GM20000 (cell line): Measurements from ENCODE around the gene ZCRB1.

Experiments used
- DNase-seq: peaks from one replicate; pipeline ENCODE4 v3.0.0; 2012; ENCODE audit warnings: low spot score
- CTCF ChIP-seq: IDR thresholded peaks from 2 replicates; pipeline ENCODE4 v1.5.1; 2012; ENCODE audit warnings: mild to moderate bottlenecking, control low read depth; ENCODE audit errors: extremely low read depth, missing control alignments

Gene ZCRB1

DNA sequence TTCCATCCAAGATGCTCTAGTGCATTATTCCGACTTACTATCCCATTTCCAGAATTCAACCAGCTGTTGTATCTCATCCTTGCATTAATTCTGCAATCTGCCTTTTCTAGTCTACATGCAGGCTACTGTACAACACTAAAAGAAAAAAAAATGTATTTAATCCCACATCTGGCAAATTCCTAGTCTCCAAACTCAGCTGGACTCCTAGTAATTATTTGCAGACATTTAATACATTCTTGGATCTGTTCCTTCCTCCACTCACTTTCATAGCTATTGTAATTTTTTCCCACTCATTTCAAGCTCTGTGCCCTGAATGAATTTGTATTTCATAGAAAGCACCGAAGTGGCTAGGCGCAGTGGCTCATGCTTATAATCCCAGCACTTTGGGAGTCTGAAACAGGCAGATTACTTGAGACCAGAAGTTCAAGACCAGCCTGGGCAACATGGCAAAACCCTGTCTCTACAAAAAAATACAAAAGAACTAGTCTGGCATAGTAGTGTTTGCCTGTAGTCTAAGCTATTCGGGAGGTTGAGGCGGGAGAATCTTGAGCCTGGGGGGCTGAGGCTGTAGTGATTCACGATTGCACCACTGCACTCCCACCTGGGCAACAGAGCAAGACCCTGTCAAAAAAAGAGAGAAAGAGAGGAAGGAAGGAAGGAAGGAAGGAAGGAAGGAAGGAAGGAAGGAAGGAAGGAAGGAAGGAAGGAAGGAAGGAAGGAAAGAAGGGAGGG lies 48.3 kb downstream of the ZCRB1 start:
- no peak for DNase-seq

GRCh38 chr12:42275499-42275898 lies 50.4 kb downstream of the ZCRB1 start:
- no peak for DNase-seq
- TF ChIP-seq CTCF: no peak

More for the DNA sequence above, 48.3 kb downstream of the ZCRB1 start:
- TF ChIP-seq CTCF: no peak

DNA sequence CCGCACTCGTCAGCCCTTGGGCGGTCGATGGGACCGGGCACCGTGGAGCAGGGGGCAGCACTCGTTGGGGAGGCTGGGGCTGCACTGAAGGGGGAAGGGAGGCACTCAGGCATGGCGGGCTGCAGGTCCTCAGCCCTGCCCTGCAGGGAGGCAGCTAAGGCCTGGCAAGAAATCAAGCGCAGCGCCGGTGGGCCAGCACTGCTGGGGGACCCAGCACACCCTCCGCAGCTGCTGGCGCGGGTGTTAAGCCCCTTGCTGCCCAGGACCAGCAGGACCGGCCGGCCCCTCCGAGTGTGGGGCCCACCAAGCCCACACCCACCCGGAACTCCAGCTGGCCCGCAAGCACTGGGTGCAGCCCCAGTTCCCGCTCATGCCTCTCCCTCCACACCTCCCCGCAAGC lies 52.2 kb downstream of the ZCRB1 start:
- TF ChIP-seq CTCF: no peak

DNA sequence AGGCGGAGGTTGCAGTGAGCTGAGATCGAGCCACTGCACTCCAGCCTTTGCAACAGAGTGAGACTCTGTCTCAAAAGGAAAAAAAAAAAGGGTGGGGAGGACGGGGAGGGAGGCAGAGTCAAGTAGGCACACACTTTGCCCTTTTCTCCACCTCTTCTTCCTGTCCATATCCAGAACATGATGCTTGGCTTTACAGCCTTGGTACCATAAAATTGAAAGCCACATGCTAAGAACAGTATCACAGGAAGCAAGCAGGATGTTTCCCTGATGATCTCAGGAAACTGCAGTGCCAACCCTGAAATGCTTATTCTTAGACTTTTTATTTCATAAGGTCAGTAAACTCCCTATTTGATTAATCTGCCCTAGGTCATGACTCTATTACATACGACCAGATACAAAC lies 55.3 kb downstream of the ZCRB1 start:
- DNase-seq: no peak
- no peak for TF ChIP-seq CTCF

More for the DNA sequence above, 52.2 kb downstream of the ZCRB1 start:
- DNase-seq: no peak

DNA sequence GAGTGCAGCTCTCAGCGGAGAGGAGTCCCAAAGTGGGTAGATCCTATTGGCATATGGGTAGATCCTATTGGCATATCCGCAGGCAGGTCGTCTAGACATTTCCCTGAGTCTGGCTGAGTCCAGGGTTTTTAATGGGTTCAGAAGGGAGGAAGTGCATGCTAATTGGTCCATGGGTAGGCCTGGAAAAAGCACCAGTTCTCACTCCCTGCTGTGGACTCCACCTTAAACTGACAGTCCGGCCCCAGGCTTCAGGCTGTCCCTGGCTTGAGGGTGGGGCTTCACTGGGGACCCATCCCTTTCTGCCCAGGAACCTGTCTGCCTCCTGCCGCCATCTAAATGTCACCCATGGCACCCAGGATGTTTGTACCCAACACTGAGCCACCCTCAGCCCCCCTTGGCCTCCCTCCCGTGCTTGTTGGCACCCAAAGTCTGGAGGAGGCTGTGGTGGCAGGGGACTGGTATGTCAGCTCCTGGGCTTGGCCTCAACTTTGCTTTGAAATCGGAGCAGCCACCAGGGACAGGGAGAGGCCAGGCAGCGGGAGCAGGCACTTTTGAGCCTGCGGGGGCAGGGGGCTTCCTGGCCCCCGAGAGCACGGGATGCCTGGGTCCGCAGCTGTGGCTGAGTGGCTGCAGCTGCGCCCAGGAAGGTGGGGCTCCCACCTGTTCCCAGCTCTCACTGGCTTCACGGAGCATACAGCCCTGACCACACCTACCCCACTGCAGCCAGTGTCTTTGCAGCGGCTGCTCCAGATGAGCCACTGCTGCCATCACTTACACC lies 58.3 kb downstream of the ZCRB1 start:
- TF ChIP-seq CTCF: no peak

GRCh38 chr12:42266579-42267230 lies 59.2 kb downstream of the ZCRB1 start:
- no peak for TF ChIP-seq CTCF
- no peak for DNase-seq

More for the DNA sequence above, 58.3 kb downstream of the ZCRB1 start:
- DNase-seq: no peak

GRCh38 chr12:42262271-42262670 lies 63.6 kb downstream of the ZCRB1 start:
- no peak for DNase-seq
- TF ChIP-seq CTCF: no peak
